ENCODE measurements around the gene CCDC6.
"Not testable (repeated sequence)": the region's sequence is repeated elsewhere in the genome, so short reads cannot be mapped to it uniquely, and the experiment has no call there.

The CCDC6 gene

GRCh38 chr10:59752278-59752940 lies 153.9 kb downstream of the CCDC6 start:
- peak; percentile 21 for DNase-seq

DNA sequence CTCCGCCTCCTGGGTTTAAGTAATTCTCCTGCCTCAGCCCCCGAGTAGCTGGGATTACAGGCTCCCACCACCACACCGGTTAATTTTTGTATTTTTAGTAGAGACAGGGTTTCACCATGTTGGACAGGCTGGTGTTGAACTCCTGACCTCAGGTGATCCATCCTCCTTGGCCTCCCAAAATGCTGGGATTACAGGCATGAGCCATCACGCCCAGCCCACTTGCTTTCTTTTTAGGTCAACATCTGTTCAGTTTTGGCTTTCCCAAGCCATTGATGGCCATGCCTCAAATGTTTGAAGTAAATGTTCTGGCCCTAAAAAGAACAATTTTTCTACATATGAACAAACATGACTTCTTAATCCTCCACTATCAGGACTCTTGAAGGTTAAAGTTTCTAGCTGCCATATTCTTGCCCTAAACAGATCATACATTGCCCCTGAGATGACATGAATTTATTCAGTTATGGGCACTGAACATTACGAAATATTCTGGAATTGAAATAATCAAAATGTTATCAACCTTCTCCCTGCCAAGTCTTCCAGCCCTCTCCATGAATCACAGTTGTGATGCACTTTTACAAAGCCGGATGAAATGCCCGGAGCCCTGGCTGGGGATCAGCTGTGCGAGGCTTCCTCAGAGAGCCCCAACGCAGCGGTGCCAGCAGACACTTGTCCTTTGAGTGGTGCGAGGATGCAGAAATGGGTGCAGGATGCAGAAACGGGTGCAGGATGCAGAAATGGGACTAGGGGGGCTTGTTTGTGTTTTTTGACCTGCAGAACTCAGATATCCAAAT lies 156.0 kb downstream of the CCDC6 start:
- no peak for DNase-seq

- DNase-seq = no peak
Measured at GRCh38 chr10:59748834-59749233, 157.5 kb downstream of the CCDC6 start.

DNA sequence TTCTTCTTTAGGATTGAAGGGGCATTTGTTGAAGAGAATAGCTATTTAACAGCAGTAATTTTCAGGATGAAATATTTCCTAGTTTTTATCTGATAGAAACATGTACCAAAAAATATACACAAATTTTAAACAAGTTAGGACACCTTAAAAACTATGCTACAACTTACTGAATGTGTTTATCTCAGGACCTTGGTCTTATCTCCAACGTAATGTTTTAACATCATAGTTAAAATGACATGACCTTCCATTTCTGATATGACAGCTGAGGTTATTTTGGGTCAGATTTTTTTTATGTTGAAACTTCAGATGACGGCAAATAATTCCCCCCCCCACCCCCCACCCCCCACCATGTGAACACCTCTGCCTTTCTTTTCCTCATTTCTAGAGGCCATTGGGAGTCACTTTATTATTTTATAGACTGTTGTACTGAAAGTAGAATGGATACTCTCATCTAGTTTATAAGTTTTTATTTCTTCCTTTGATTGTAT lies 161.1 kb downstream of the CCDC6 start:
- DNase-seq = no peak

DNA sequence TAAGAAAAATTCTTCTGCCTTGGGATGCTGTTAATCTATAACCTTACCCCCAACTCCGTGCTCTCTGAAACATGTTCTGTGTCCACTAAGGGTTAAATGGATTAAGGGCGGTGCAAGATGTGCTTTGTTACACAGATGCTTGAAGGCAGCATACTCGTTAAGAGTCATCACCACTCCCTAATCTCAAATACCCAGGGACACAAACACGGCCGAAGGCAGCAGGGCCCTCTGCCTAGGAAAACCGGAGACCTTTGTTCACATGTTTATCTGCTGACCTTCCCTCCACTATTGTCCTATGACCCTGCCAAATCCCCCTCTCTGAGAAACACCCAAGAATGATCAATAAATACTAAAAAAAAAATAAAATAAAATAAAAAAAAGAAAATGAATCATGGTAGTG lies 161.6 kb downstream of the CCDC6 start:
- not testable (repeated sequence) for DNase-seq

- not testable (repeated sequence) for DNase-seq
Measured at GRCh38 chr10:59744156-59744555, 162.2 kb downstream of the CCDC6 start.

- DNase-seq = no peak
Measured at GRCh38 chr10:59741583-59741982, 164.8 kb downstream of the CCDC6 start.

- DNase-seq = no peak
Measured at GRCh38 chr10:59741048-59741447, 165.3 kb downstream of the CCDC6 start.
